Choroid plexus epithelial cell (primary cell): ENCODE data around the gene APCDD1L.

Experiments used
- DNase-seq: peaks from one replicate; pipeline ENCODE4 v3.0.0-alpha.2; 2010; ENCODE audit warnings: low read depth
- H3K4me3 ChIP-seq: 2 replicates; pipeline ENCODE4 v1.5.1; 2011; ENCODE audit warnings: low read depth, mild to moderate bottlenecking, control low read depth, low read length, moderate library complexity
- CTCF ChIP-seq: conservative IDR thresholded peaks from 2 replicates; pipeline ENCODE4 v1.5.1; 2011; ENCODE audit warnings: low read depth, mild to moderate bottlenecking, control low read depth, inconsistent platforms, low read length, moderate library complexity

The APCDD1L gene

GRCh38 chr20:58549231-58550209 is 34.3 kb upstream of the APCDD1L start:
- no peak overlapping the region for H3K4me3 ChIP-seq
- no peak for DNase-seq
- no peak for TF ChIP-seq CTCF

GRCh38 chr20:58547623-58548475 is 32.6 kb upstream of the APCDD1L start:
- no peak overlapping the region for H3K4me3 ChIP-seq
- no peak for TF ChIP-seq CTCF
- no peak for DNase-seq

GRCh38 chr20:58546756-58547622 is 31.8 kb upstream of the APCDD1L start:
- no peak for DNase-seq
- no peak for TF ChIP-seq CTCF
- no peak overlapping the region for H3K4me3 ChIP-seq

GRCh38 chr20:58546416-58546711 is 31.2 kb upstream of the APCDD1L start:
- H3K4me3 ChIP-seq = no peak overlapping the region
- no peak for TF ChIP-seq CTCF
- DNase-seq = no peak

- TF ChIP-seq CTCF = no peak
Measured at GRCh38 chr20:58545565-58546415, 30.6 kb upstream of the APCDD1L start.

GRCh38 chr20:58544891-58545290 is 29.7 kb upstream of the APCDD1L start:
- DNase-seq = no peak
- no peak overlapping the region for H3K4me3 ChIP-seq
- TF ChIP-seq CTCF = no peak

More at GRCh38 chr20:58545565-58546415, 30.6 kb upstream of the APCDD1L start:
- no peak for DNase-seq
- no peak overlapping the region for H3K4me3 ChIP-seq
